Suprapubic skin (tissue), 3 donors: ENCODE results near the gene ZNF534.

Experiments used
- POLR2AphosphoS5 ChIP-seq, 3 donors: sonication (generic); formaldehyde crosslinking; IDR thresholded peaks; one replicate each; pipeline ENCODE4 v1.6.1; 2017; ENCODE audit warnings: antibody characterized with exemption in 3 of 3
- TF ChIP-seq, protein P1 (sequence below), 2 donors: fragments of 200-600 bp in 1 of 2; fragments of 450-650 bp in 1 of 2; sonication (generic) in 1 of 2; IDR thresholded peaks; one replicate each; pipeline ENCODE4 v1.5.1; 2016 to 2019; ENCODE audit warnings: antibody characterized with exemption in 2 of 2, mild to moderate bottlenecking in 1 of 2, moderate library complexity in 1 of 2

GRCh38 chr19:52442179-52442578 lies 13.2 kb downstream of the ZNF534 start:
- no peak for TF ChIP-seq POLR2AphosphoS5 (IDR thresholded peaks at IDR 0.05)
- TF ChIP-seq, protein P1, sequence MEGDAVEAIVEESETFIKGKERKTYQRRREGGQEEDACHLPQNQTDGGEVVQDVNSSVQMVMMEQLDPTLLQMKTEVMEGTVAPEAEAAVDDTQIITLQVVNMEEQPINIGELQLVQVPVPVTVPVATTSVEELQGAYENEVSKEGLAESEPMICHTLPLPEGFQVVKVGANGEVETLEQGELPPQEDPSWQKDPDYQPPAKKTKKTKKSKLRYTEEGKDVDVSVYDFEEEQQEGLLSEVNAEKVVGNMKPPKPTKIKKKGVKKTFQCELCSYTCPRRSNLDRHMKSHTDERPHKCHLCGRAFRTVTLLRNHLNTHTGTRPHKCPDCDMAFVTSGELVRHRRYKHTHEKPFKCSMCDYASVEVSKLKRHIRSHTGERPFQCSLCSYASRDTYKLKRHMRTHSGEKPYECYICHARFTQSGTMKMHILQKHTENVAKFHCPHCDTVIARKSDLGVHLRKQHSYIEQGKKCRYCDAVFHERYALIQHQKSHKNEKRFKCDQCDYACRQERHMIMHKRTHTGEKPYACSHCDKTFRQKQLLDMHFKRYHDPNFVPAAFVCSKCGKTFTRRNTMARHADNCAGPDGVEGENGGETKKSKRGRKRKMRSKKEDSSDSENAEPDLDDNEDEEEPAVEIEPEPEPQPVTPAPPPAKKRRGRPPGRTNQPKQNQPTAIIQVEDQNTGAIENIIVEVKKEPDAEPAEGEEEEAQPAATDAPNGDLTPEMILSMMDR (IDR thresholded peaks at IDR 0.05): no peak
